Measurements from ENCODE around the gene GARRE1. TPM values are rescaled to one million over a fixed set of nuclear protein-coding genes. Genes with fewer than 3 reads are reported as not detected.

Gene GARRE1
- total and polyA plus RNA-seq, 2 of the 4 experiments (the other 2 are of a cell fraction): 13.8 to 16.9 TPM

- Histone ChIP-seq H4K8ac (ENCODE audit: low read depth in 2 of 2, low read length in 2 of 2) (peak overlapping the region in 1 of 2 experiments; percentile 17; a peak in 1 of 4 replicates), H3K9me3 (ENCODE audit: control insufficient read depth, insufficient read depth, low read length) (no peaks in the 10 kb centered on the region), H4K20me1 (ENCODE audit: insufficient read depth, low read length) (peaks cover 36% of the 10 kb centered on the region), H2BK5ac (ENCODE audit: low read depth, low read length, poor library complexity, severe bottlenecking) (no peak overlapping the region), H2AK9ac (replicated peaks; ENCODE audit: low read depth, low read length, poor library complexity) (no peak overlapping the region), H3K27me3 (ENCODE audit: control insufficient read depth, insufficient read depth, low read length) (no peaks in the 10 kb centered on the region), H2AK5ac (ENCODE audit: low read depth, low read length) (no peak overlapping the region), H3K56ac (ENCODE audit: extremely low read depth, insufficient read depth, low read length) (no peak overlapping the region), H4K5ac (ENCODE audit: low read depth, low read length) (no peak overlapping the region), H2AFZ (replicated peaks; ENCODE audit: low read length, poor library complexity) (no peak overlapping the region), H3K4me2 (ENCODE audit: low read depth, low read length) (no peak overlapping the region), H3K23ac (ENCODE audit: low read depth, low read length) (no peak overlapping the region), H3K4ac (ENCODE audit: low read depth, low read length) (0 out of 2 replicates have a peak overlapping the region, but pooled peaks have one; percentile 6), H3K18ac (ENCODE audit: low read depth, low read length) (no peak overlapping the region), H2BK120ac (ENCODE audit: low read depth, low read length) (no peak overlapping the region), H3K14ac (replicated peaks; ENCODE audit: low read depth, low read length) (no peak overlapping the region), H3K27ac (ENCODE audit: insufficient read depth, low read length) (no peak overlapping the region), H3K79me1 (ENCODE audit: low read depth in 1 of 2, low read length in 2 of 2) (peaks cover 24 to 65% of the 10 kb centered on the region in 2 experiments), H2BK15ac (ENCODE audit: low read depth, low read length) (no peak overlapping the region), H3K9me1 (ENCODE audit: insufficient read depth, low read length) (peaks cover 29% of the 10 kb centered on the region), H3K4me1 (ENCODE audit: control insufficient read depth, insufficient read depth, low read length) (peaks cover 24% of the 10 kb centered on the region), H3K36me3 (ENCODE audit: control insufficient read depth, insufficient read depth, low read length) (peaks cover 37% of the 10 kb centered on the region), H4K91ac (ENCODE audit: insufficient read depth, low read depth, low read length) (no peak overlapping the region), H3K9ac (ENCODE audit: low read depth, low read length) (no peak overlapping the region), H2BK20ac (ENCODE audit: low read depth, low read length) (no peak overlapping the region), H3K4me3 (ENCODE audit: insufficient read depth, low read depth, low read length) (no peak overlapping the region)
- ChIA-PET POLR2A (ENCODE audit: unreplicated experiment) (no interaction called here), CTCF (interaction anchor here (1.4 kb wide), 1 partner anchor 9 kb away, joined by 3 read pairs; no protein-coding TSS in a partner anchor)
- in situ Hi-C loops (cut with MboI; ENCODE audit: low sequenced_read_pairs): no loop called here
- BruUV-seq (replicated peaks): no TSS peak
- TF ChIP-seq SMC3 (IDR thresholded peaks at IDR 0.05; ENCODE audit: low read depth, low read length): no peak
- TF ChIP-seq MAZ (IDR thresholded peaks at IDR 0.05; ENCODE audit: borderline replicate concordance, low read depth, low read length): no peak
- no peak for TF ChIP-seq USF2 (IDR thresholded peaks at IDR 0.05; ENCODE audit: low read depth, low read length)
- TF ChIP-seq RFX5 (IDR thresholded peaks at IDR 0.05; ENCODE audit: low read depth, low read length): no peak
- no peak for TF ChIP-seq MXI1 (IDR thresholded peaks at IDR 0.05; ENCODE audit: borderline replicate concordance, low read depth, low read length)
- no peak for TF ChIP-seq POLR2A (IDR thresholded peaks at IDR 0.05; ENCODE audit: low read depth, low read length)
- no peak for TF ChIP-seq RAD21 (IDR thresholded peaks at IDR 0.05; ENCODE audit: low read length)
- TF ChIP-seq MAFK (IDR thresholded peaks at IDR 0.05; ENCODE audit: low read depth, low read length): no peak
- TF ChIP-seq BHLHE40 (IDR thresholded peaks at IDR 0.05; ENCODE audit: low read depth, low read length): no peak
- TF ChIP-seq ELK1 (IDR thresholded peaks at IDR 0.05; ENCODE audit: borderline replicate concordance, low read depth, low read length): no peak
- TF ChIP-seq CEBPB (IDR thresholded peaks at IDR 0.05; ENCODE audit: low read depth, low read length): no peak
- TF ChIP-seq NFE2L2 (IDR thresholded peaks at IDR 0.05; ENCODE audit: low read depth, low read length): no peak
- TF ChIP-seq CTCF (conservative IDR thresholded peaks at IDR 0.05; ENCODE audit: low read depth, low read length): no peak
- no peak for TF ChIP-seq FOS (IDR thresholded peaks at IDR 0.05; ENCODE audit: low read depth, low read length)
- TF ChIP-seq CHD1 (IDR thresholded peaks at IDR 0.05; ENCODE audit: low read depth, low read length): no peak
- TF ChIP-seq RCOR1 (IDR thresholded peaks at IDR 0.05; ENCODE audit: insufficient replicate concordance, low read length): no peak
- ATAC-seq (ENCODE audit: low read depth) (no peak), DNase-seq (no peak)
- dilution Hi-C loops (cut with HindIII; ENCODE audit: low sequenced_read_pairs, unreplicated experiment): no loop called here
- no CpG with 5 or more reads among the region's 3 CpGs for WGBS, 2 experiments (ENCODE audit: extremely low coverage in 2 of 2, insufficient read length in 1 of 2)
- intact Hi-C loops (cut with micrococcal nuclease): loop anchor here (5.0 to 10.0 kb wide), 2 partner anchors 109 to 206 kb away; no protein-coding TSS in a partner anchor
Observed at GRCh38 chr19:34228762-34229161, 25.6 kb upstream of the GARRE1 start.

Measured in IMR-90 (cell line).